RWPE1 (cell line): Measurements from ENCODE around the gene LYRM9.

Source experiments
- CTCF ChIA-PET: fragments of 350-600 bp; sonication (Branson Sonifier 250); formaldehyde crosslinking; extraction: SDS; loops from one replicate; lab custom pipeline; 2021; lab: Yijun Ruan, JAX
- POLR2A ChIA-PET: fragments of 400-600 bp; formaldehyde crosslinking; extraction: SDS; loops from one replicate; lab custom pipeline; 2020; ENCODE audit warnings: antibody characterized with exemption; ENCODE audit not compliant: low non-redundant PET; lab: Yijun Ruan, JAX
- DNase-seq: peaks from one replicate; pipeline ENCODE4 v3.0.0; 2012; ENCODE audit warnings: low spot score
- H3K27ac ChIP-seq: fragments of 450-650 bp; 2 replicates; pipeline ENCODE4 v1.5.1; 2017
- TF ChIP-seq, protein P1 (sequence below): fragments of 450-650 bp; conservative IDR thresholded peaks from 2 replicates; pipeline ENCODE4 v1.5.1; 2017; ENCODE audit warnings: low read depth, mild to moderate bottlenecking

Gene LYRM9

DNA sequence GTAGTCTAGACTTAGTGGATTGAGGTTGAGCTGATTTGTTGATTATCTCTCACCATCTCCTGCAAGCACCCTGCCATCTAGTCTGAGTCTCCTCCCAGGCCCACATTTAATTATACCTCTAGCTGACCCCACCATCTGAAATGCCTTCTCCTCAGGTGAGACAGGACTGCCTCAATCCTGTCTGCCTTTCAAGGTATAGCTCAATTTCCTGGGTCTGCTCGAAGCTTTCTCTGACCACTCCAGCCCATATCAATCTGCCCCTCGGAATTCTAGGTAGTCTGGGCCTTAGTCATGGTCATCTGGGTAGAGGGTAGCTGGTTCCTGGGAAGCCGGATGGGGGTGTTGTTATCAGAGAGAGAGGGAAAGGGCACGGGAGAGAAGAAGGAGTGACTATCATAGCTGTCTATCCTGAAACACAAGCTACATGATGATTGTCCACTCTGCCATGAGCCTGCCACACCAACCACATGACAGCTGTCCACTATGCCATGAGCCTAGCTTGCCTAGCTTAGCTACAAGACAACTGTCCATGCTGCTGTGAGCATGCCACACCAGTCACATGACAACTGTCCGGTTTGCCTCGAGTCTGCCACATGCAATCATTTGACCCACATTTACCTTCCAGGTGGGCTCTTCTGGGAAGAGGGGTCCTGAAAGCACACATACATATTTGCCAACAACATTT lies 34.4 kb downstream of the LYRM9 start:
- DNase-seq, result no peak
- CTCF ChIA-PET, result interaction anchor here (0.9 kb wide), 1 partner anchor 21 kb away, joined by 3 read pairs; no protein-coding TSS in a partner anchor
- no peak overlapping the region for H3K27ac ChIP-seq
- POLR2A ChIA-PET, result no interaction called here
- TF ChIP-seq, protein P1, sequence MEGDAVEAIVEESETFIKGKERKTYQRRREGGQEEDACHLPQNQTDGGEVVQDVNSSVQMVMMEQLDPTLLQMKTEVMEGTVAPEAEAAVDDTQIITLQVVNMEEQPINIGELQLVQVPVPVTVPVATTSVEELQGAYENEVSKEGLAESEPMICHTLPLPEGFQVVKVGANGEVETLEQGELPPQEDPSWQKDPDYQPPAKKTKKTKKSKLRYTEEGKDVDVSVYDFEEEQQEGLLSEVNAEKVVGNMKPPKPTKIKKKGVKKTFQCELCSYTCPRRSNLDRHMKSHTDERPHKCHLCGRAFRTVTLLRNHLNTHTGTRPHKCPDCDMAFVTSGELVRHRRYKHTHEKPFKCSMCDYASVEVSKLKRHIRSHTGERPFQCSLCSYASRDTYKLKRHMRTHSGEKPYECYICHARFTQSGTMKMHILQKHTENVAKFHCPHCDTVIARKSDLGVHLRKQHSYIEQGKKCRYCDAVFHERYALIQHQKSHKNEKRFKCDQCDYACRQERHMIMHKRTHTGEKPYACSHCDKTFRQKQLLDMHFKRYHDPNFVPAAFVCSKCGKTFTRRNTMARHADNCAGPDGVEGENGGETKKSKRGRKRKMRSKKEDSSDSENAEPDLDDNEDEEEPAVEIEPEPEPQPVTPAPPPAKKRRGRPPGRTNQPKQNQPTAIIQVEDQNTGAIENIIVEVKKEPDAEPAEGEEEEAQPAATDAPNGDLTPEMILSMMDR, result no peak

DNA sequence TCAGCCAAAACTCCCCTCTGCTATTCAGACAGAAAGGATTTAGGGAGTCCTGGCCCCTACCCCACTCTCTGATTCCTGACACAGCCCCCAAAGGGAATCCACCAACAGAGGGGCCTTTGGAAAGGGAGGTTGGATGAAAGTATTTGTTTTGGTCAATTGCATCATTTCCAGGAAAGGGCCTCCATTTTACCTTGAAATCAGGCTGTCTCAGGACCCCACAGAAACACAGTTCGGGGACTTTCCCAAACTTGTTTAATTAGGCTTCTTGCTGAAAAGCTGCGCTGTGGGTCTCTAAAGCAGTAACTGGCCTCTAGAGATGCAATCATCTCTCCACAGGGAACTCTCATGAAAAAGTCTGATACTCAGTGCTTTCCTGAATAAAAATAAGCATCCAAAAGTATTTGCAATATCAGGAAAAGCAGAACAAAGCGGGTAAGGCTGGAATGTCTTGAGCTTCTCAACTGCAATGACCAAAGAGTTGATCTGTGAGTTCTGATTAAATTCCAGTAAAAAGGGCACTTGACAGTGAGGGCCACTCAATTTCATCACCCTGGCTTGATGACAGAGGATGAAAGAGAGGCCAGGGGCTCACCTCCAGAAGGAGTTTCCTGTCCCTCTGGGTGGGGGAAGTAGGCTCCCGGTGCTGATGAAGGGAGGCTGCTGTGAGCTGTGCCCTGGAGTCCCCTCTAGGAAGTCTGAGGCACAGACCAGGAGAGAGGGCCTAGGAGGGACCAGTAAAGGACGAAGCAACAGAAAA lies 36.3 kb downstream of the LYRM9 start:
- TF ChIP-seq, protein P1, result no peak
- CTCF ChIA-PET, result interaction anchor here (0.7 kb wide), 1 partner anchor 500 kb away, joined by 3 read pairs; no protein-coding TSS in a partner anchor
- DNase-seq, result no peak
- no peak overlapping the region for H3K27ac ChIP-seq
- POLR2A ChIA-PET, result no interaction called here

DNA sequence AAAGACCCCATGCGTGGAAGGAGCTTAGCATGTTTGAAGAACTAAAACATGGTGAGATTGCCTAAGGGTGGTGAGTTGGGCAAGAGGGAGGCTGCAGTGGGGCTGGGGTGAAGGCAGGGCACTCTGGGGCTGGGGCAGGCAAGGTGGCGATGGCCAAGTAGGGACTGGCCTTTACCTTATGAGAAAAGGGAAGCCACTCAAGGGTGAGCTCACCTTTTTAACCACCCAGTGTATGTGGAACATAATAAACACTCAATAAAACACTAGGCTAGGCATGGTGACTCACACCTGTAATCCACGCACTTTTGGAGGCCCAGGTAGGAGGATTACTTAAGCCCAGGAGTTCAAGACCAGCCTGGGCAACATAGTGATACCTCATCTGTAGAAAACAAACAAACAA lies 37.7 kb downstream of the LYRM9 start:
- CTCF ChIA-PET, result no interaction called here
- TF ChIP-seq, protein P1, result no peak
- H3K27ac ChIP-seq, result no peak overlapping the region
- DNase-seq, result no peak
- POLR2A ChIA-PET, result no interaction called here

DNA sequence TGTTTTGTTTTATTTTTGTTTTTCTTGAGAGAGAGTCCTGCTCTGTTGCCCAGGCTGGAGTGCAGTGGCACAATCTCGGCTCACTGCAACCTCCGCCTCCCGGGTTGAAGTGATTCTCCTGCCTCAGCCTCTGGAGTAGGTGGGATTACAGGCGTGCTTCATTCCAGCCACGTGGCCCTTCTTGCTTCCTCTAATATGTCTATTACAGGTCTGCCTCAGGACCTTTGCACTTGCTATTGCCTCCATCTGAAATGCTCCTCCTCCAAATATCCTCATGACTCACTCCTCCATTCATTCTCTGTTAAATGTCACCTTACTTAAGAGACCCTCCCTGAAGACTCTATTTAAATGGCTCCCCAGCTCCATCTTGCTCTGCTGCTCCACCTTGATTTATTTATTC lies 39.0 kb downstream of the LYRM9 start:
- TF ChIP-seq, protein P1, result no peak
- ChIA-PET CTCF (interaction anchor here (0.6 kb wide), 1 partner anchor 96 kb away, joined by 3 read pairs; no protein-coding TSS in a partner anchor), POLR2A (no interaction called here)
- no peak for DNase-seq
- H3K27ac ChIP-seq, result no peak overlapping the region

DNA sequence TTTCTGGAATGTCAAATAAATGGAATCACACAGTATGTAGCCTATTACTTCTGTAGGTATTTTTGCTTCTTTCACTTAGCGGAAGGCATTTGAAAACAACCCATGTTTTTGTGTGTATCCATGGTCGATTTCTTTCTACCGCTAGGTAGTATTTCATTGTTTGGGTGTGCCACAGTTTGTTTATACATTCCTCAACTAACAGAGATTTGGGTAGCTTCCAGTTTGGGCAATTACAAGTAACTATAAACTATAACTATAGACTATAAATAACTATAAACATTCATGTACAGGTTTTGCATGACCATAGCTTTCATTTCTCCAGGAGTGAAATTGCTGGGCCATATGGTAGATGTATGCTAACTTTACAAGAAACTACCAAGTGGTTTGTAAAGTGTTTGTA lies 40.1 kb downstream of the LYRM9 start:
- ChIA-PET CTCF (no interaction called here), POLR2A (no interaction called here)
- no peak for DNase-seq
- H3K27ac ChIP-seq, result no peak overlapping the region
- TF ChIP-seq, protein P1, result no peak

DNA sequence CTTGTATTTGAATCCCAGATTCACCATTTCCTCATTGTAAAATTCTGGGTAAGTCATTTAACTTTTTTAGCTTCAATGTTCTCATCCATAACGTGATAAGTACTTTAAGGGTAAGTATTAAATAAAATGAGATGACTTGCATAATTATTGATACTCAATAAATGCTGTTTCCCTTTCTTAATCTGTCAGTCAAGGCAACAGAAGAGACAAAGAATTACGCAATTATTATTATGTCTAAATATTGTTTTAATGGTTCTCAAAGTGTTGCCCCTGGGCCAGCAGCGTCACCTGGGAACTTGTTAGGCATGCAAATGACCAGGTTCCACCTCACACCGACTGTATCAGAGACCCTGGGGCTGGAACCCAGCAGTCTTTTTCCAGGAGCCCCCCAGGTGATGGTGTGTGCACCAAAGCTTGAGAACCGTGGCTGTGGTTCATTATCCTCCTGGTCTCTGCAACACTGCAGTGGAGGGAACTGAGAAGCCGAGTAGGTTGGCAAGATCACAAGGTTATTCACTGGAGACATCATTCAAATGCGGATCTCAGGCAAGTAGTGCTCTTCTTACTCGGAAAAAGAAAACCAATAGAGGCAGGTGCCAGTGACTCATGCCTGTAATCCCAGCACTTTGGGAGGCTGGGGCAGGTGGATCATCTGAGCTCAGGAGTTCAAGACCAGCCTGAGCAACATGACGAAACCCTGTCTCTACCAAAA lies 43.5 kb downstream of the LYRM9 start:
- TF ChIP-seq, protein P1, result no peak
- no peak overlapping the region for H3K27ac ChIP-seq
- DNase-seq, result no peak
- ChIA-PET POLR2A (no interaction called here), CTCF (no interaction called here)
